ENCODE data around the gene VAV1. TPM values are rescaled to one million over a fixed set of nuclear protein-coding genes. Genes with fewer than 3 reads are reported as not detected.
"Not testable (repeated sequence)": the region's sequence is repeated elsewhere in the genome, so short reads cannot be mapped to it uniquely, and the experiment has no call there.

VAV1 gene
- polyA plus RNA-seq, 3 donors: 1.3 to 1.7 (median 1.5) TPM

- DNase-seq (ENCODE audit: low read depth in 3 of 3, low spot score in 2 of 3): no peak
Observed at GRCh38 chr19:6754653-6755463, 17.6 kb upstream of the VAV1 start.

GRCh38 chr19:6760606-6761005 is 11.9 kb upstream of the VAV1 start:
- DNase-seq (ENCODE audit: low read depth in 3 of 3, low spot score in 2 of 3): no peak

GRCh38 chr19:6761053-6761676 is 11.3 kb upstream of the VAV1 start:
- no peak for DNase-seq (ENCODE audit: low read depth in 3 of 3, low spot score in 2 of 3)

- DNase-seq (ENCODE audit: low read depth in 3 of 3, low spot score in 2 of 3): not testable (repeated sequence)
Observed at GRCh38 chr19:6762253-6762797, 10.2 kb upstream of the VAV1 start.

DNA sequence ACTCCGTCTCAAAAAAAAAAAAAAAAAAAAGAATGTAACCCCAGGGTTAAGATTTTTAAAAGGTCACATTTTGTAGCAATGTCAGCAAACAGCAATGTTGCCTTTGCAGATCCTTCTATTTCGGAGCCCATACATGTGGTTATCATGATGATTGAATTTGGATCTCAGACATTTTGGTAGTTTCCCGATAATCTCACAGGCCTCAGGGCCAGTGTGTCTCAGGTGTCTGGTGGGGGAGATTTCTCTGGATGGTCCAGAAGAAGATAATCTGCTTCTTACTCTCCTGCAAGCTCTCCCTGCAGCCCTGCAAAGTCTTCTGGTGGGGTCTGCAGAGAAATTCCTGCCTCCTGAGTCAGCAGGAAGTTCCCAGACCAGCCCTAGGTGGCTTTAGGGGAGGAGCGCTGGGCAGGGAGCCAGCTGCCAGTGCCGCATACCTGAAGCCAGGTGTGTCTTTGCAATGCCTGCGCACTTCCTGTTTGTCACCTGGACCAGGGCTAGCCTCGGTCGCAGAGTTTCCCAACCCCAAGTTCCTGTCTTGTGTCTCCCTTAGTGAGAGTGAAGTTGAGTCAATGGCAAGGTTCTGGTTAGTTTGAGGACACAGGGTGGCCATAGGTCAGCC is 6.7 kb upstream of the VAV1 start:
- no peak for DNase-seq (ENCODE audit: low read depth in 3 of 3, low spot score in 2 of 3)

- no peak for DNase-seq (ENCODE audit: low read depth in 3 of 3, low spot score in 2 of 3)
Observed at GRCh38 chr19:6766357-6767080, 6.0 kb upstream of the VAV1 start.

DNA sequence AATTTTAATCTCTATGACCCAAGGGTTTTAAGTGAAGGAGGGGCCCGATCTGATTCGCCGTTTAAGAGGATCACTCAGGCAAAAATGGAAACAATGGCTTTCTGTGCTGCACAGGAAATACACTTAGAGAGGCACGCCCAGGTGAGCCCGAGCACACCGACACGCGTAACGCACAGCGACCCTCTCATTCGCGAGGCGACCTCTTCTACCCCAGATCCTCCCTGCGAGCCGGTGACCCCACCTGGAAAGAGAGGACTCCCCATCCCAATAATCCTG is 5.5 kb upstream of the VAV1 start:
- DNase-seq (ENCODE audit: low read depth in 3 of 3, low spot score in 2 of 3): no peak

DNA sequence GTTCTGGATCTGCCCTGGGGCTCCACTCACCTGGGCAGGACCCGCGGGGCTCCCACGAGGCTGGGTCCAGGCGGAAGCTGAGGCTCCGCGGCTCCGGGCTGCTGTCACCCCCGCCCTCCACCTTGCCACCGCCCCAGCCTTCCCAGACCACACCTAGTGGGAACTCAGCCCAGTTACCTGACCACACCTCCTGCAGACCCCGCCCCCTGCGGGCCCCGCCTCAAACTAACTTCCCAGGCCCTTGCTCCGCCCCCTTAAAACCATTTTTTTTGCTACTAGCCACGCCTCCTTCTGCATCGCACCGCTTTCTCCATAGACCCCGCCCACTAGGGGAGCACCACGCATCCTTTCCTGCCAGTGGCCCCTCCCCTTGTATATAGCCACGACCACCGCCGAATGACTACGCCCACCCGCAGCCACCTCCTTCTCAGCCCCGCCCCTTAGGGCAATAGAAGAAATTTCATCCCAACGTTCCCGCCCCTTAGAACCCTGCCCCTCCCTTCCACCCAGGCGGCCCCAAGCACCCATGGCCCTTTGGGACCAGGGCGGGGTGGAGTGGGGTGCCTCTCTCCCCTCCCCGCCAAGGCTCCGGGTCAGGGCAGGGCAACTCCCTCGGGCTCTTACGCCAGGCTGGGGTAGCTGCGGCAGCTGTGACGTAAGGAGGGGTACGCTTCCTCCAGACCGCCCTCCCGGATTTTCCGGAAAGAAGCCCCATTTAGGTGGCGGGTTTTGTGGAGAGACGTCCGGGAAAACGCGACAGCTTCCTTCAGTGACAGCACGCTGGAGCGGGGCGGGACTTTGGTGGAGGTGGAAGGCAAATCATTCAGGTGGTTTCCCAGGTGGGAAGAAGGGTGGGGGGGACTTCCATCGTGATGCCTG is 4.9 kb upstream of the VAV1 start, which contains the start of gene SH2D3A:
TSS of gene SH2D3A (minus strand) at position 79 of the 879 bp plus-strand sequence. CDS start 3,687 bp downstream, outside the sequence.
- DNase-seq (ENCODE audit: low read depth in 3 of 3, low spot score in 2 of 3): no peak

DNA sequence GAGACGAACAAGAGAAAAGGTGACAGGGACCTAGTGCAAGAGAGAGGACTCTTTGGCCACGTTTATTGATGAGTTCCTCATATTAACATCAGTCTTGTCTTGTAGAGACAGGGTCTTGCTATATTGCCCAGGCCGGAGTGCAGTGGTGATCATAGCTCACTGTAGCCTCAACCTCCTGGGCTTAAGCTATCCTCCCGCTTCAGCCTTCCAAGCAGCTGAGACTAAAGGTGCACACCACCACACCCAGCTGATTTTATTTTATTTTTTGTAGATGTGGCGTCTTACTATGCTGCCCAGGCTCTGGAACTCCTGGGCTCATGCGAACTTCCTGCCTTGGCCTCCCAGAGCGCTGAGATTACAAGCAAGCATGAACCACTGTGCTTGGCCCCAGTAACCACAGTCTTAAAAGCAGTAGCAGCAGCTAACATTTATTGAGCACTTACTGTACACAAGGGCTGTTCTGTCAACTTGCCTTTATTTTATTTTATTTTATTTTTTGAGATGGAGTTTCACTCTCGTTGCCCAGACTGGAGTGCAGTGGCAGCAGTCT is 4.2 kb upstream of the VAV1 start:
- no peak for DNase-seq (ENCODE audit: low read depth in 3 of 3, low spot score in 2 of 3)

- no peak for DNase-seq (ENCODE audit: low read depth in 3 of 3, low spot score in 2 of 3)
Observed at GRCh38 chr19:6769006-6769619, 3.4 kb upstream of the VAV1 start.

DNA sequence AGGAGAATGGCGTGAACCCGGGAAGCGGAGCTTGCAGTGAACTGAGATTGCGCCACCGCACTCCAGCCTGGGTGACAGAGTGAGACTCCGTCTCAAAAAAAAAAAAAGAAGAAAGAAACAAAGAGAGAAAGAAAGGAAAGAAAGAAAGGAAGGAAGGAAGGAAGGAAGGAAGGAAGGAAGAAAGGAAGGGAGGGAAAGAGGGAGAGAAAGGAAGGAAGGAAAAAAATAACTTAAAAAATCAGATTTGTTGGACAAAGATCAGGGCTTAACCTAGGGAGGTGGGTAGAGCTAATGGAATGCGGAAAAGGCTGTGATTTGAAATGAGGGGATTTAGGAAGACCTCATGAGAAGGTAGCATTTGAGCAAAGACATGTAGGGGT is 870 bp upstream of the VAV1 start:
- not testable (repeated sequence) for DNase-seq (ENCODE audit: low read depth in 3 of 3, low spot score in 2 of 3)

GRCh38 chr19:6772866-6773322 is 386 bp downstream of the VAV1 start:
- no peak for DNase-seq (ENCODE audit: low read depth in 3 of 3, low spot score in 2 of 3)

DNA sequence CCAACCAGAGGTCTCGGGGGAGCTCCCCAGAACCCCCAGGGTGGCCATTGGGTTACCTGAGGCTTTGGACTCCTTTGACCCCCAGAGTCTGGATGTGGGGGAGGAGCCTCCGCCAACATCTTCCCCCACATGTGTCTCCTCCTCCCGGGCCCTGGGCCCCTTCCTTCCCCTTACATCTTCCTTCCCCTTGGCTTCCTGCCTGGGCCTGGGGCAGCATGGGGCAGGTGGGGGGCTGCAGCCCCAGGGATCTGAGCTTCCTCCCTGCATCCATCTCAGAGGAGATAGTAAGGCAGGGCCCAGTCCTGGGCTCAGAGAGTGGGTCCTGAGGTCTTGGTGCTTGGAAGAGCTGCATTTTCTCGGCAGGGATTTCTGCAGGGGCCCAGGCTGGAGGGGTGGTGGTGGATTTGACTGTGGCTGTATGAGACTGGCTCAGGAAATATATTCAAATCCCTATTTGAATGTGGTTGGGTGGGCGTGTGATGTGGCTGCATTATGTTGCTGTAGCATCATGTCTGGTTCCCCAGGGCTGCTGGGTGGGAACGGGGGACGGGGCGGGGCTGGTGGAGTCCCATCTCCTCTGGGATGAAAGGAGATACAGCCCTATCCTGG is 919 bp downstream of the VAV1 start:
- no peak for DNase-seq (ENCODE audit: low read depth in 3 of 3, low spot score in 2 of 3)

- DNase-seq (ENCODE audit: low read depth in 3 of 3, low spot score in 2 of 3): no peak
Observed at GRCh38 chr19:6774821-6775707, 2.6 kb downstream of the VAV1 start.

DNA sequence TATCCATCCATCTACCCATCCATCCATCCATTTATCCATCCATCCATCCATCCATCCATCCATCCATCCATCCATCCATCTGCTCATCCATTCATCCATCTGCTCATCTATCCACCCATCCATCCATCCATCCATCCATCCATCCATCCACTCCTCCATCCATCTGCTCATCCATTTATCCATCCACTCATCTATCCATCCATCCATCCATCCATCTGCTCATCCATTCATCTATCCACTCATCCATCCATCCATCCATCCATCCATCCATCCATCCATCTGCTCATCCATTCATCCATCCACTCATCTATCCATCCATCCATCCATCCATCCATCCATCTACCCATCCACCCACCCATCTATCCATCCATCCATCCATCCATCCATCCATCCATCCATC is 3.5 kb downstream of the VAV1 start:
- DNase-seq (ENCODE audit: low read depth in 3 of 3, low spot score in 2 of 3): not testable (repeated sequence)

GRCh38 chr19:6776999-6777398 is 4.5 kb downstream of the VAV1 start:
- no peak for DNase-seq (ENCODE audit: low read depth in 3 of 3, low spot score in 2 of 3)

DNA sequence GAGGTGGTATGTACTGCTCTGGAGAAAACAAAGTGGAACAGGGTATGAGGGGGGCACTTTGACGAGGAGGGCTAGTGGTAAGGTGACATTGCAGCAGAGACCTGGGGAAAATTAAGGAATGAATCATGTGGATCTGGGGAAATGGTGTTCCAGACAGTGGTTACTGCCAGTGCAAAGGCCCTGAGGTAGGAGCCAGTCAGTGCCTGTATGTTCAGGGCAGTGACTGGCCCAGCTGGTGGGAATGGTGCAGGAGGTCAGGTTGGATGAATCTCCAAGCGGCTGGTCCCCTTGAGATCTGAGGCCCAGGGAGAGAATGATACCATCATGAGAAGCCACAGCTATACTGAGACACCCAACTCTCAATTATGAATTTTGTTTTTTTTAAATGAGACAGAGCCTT is 4.9 kb downstream of the VAV1 start:
- no peak for DNase-seq (ENCODE audit: low read depth in 3 of 3, low spot score in 2 of 3)

GRCh38 chr19:6778386-6778785 is 5.9 kb downstream of the VAV1 start:
- DNase-seq (ENCODE audit: low read depth in 3 of 3, low spot score in 2 of 3): no peak

Measured in right renal cortex interstitium (tissue), 3 donors.